HepG2 (cell line): ENCODE data around the gene JTB. TPM values are rescaled to one million over a fixed set of nuclear protein-coding genes. Genes with fewer than 3 reads are reported as not detected.

Experiments
- ATAC-seq: fragments of 200-7000 bp; cut with Tn5 transposase; 3 replicates; pipeline ENCODE4 v1.9.1; 2020; ENCODE audit warnings: mild to moderate bottlenecking, moderate library complexity
- BruUV-seq: library from RNA; stranded (reverse); fragments of 400-500 nt; replicated peaks from 2 replicates; lab custom pipeline; 2021; lab: Mats Ljungman, UMichigan
- CTCF ChIA-PET: fragments of 300-600 bp; formaldehyde crosslinking; extraction: SDS; loops from one replicate; lab custom pipeline; 2021; ENCODE audit warnings: low total read pairs, inconsistent platforms, low intra/inter-chr PET ratio; lab: Yijun Ruan, JAX
- POLR2A ChIA-PET: fragments of 350-600 bp; sonication (Branson Sonifier 250); formaldehyde crosslinking; loops from one replicate; lab custom pipeline; 2020; ENCODE audit warnings: antibody characterized with exemption, inconsistent platforms; lab: Yijun Ruan, JAX
- DNase-seq: peaks from one replicate; pipeline ENCODE4 v3.0.0-alpha.2; 2015; ENCODE audit warnings: low spot score
- FAIRE-seq: peaks from 3 replicates; lab custom pipeline; 2011; peaks lifted over from hg19 to GRCh38; lab: Jason Lieb, UNC
- H2AFZ ChIP-seq: one replicate; pipeline ENCODE4 v1.6.1; 2011; ENCODE audit warnings: low read length, inconsistent platforms
- H3K27ac ChIP-seq: fragments of 300-600 bp; 3 replicates; pipeline ENCODE4 v1.8.0; 2011; ENCODE audit warnings: mixed run types, mild to moderate bottlenecking, mixed read lengths, low read length, inconsistent platforms; ENCODE audit not compliant: insufficient read depth; ENCODE audit errors: extremely low read length
- H3K27me3 ChIP-seq, 2 experiments: fragments of 200-600 bp in 1 of 2; 2 replicates in 1 of 2; 3 replicates in 1 of 2; pipeline versions ENCODE4 v1.6.0 to v1.8.0; 2011; ENCODE audit warnings: low read length in 2 of 2, mild to moderate bottlenecking in 2 of 2, moderate library complexity in 2 of 2, inconsistent platforms in 1 of 2; ENCODE audit not compliant: insufficient read depth in 2 of 2, control insufficient read depth in 1 of 2
- H3K36me3 ChIP-seq, 2 experiments: fragments of 200-600 bp in 1 of 2; replicated peaks in 1 of 2; 2 replicates in 1 of 2; 3 replicates in 1 of 2; pipeline versions ENCODE4 v1.5.1 to v1.8.0; 2011; ENCODE audit warnings: low read length in 2 of 2, inconsistent platforms in 1 of 2; ENCODE audit not compliant: insufficient read depth in 2 of 2, control insufficient read depth in 1 of 2
- H3K4me1 ChIP-seq: 2 replicates; pipeline ENCODE4 v1.5.1; 2012; ENCODE audit warnings: low read length, inconsistent platforms; ENCODE audit not compliant: insufficient read depth
- H3K4me2 ChIP-seq: 2 replicates; pipeline ENCODE4 v1.6.0; 2011; ENCODE audit warnings: low read depth, low read length, inconsistent platforms
- H3K4me3 ChIP-seq, 3 experiments: fragments of 200-600 bp in 1 of 3; sonication (generic), shearing (Covaris generic) in 1 of 3; replicated peaks in 1 of 3; 2 replicates each; pipeline ENCODE4 v1.5.1; 2011 to 2016; ENCODE audit warnings: low read length in 3 of 3, inconsistent platforms in 2 of 3, low read depth in 2 of 3, mild to moderate bottlenecking in 2 of 3, control low read depth in 1 of 3, mixed read lengths in 1 of 3; ENCODE audit not compliant: insufficient read depth in 1 of 3
- H3K79me2 ChIP-seq: one replicate; pipeline ENCODE4 v1.6.1; 2011; ENCODE audit warnings: low read length, inconsistent platforms; ENCODE audit not compliant: insufficient read depth
- H3K9ac ChIP-seq: 2 replicates; pipeline ENCODE4 v1.6.0; 2011; ENCODE audit warnings: mild to moderate bottlenecking, low read depth, low read length, inconsistent platforms; ENCODE audit not compliant: insufficient read depth
- H3K9me3 ChIP-seq: 2 replicates; pipeline ENCODE4 v1.5.1; 2012; ENCODE audit warnings: mild to moderate bottlenecking, low read length
- H4K20me1 ChIP-seq: 2 replicates; pipeline ENCODE4 v1.6.0; 2011; ENCODE audit warnings: inconsistent platforms, mild to moderate bottlenecking, low read length, moderate library complexity; ENCODE audit not compliant: insufficient read depth
- AGO2 ChIP-seq: fragments of 200-400 bp; formaldehyde crosslinking; optimal IDR thresholded peaks from 2 replicates; pipeline ENCODE3; 2017; ENCODE audit warnings: mild to moderate bottlenecking, low read depth, low read length, moderate library complexity
- HOXA9 ChIP-seq: sonication (generic); formaldehyde crosslinking; IDR thresholded peaks from 2 replicates; pipeline ENCODE4 v1.8.1; 2022; ENCODE audit warnings: missing genetic modification reagents, mild to moderate bottlenecking, moderate library complexity, borderline replicate concordance
- PHF5A ChIP-seq: IDR thresholded peaks from one replicate; pipeline ENCODE4 v1.6.1; 2018; ENCODE audit warnings: low read depth, missing genetic modification reagents; ENCODE audit not compliant: unreplicated experiment
- RBFOX2 ChIP-seq: fragments of 200-400 bp; formaldehyde crosslinking; IDR thresholded peaks from 2 replicates; pipeline ENCODE4 v1.6.1; 2017; ENCODE audit warnings: low read depth, mild to moderate bottlenecking, low read length
- SP1 ChIP-seq, 2 experiments: fragments of 450-650 bp in 1 of 2; sonication (generic) in 1 of 2; formaldehyde crosslinking in 1 of 2; IDR thresholded peaks; 2 replicates each; pipeline versions ENCODE4 v1.4.0 to v1.6.1; 2016 to 2020; ENCODE audit warnings: missing genetic modification reagents in 1 of 2
- TERF1 ChIP-seq: sonication (generic); formaldehyde crosslinking; IDR thresholded peaks from 2 replicates; pipeline ENCODE4 v1.8.0; 2022; ENCODE audit warnings: mild to moderate bottlenecking, missing genetic modification reagents, moderate library complexity
- TFAP4 ChIP-seq: sonication (generic); IDR thresholded peaks from 2 replicates; pipeline ENCODE4 v1.6.1; 2016; ENCODE audit warnings: low read depth, borderline replicate concordance
- ZBTB33 ChIP-seq: sonication (generic); formaldehyde crosslinking; IDR thresholded peaks from 2 replicates; pipeline ENCODE4 v1.4.0; 2020; ENCODE audit warnings: missing genetic modification reagents
- ZNF362 ChIP-seq: sonication (generic); formaldehyde crosslinking; IDR thresholded peaks from 2 replicates; pipeline ENCODE4 v1.4.0; 2020; ENCODE audit warnings: missing genetic modification reagents, mild to moderate bottlenecking, borderline replicate concordance
- WGBS: methylation state at CpG from one replicate; pipeline ENCODE4 v1.1.6; 2017; ENCODE audit warnings: low lambda C conversion rate; 5-methylcytosine and 5-hydroxymethylcytosine counted together
- in situ Hi-C: cut with HindIII; loops from 2 replicates; pipeline ENCODE4 v1.10.0; 2017; ENCODE audit warnings: low pct_unique_long_range_greater_than_20kb; ENCODE audit not compliant: extremely low pct_ligation_motif_present
- intact Hi-C: fragments of 100-400 bp; cut with micrococcal nuclease; formaldehyde crosslinking; loops from one replicate; pipeline ENCODE4 v1.10.0; 2022; ENCODE audit not compliant: unreplicated experiment
- polyA plus RNA-seq, 8 experiments: library from polyadenylated mRNA; depleted of rRNA in 3 of 8; stranded (reverse) in 7 of 8; unstranded in 1 of 8; fragments of >200 nt; fragmentation: Illumina TruSeq in 4 of 8; extraction: Trizol in 4 of 8; gene quantifications; 2 replicates each; pipeline versions ENCODE4 v1.2.1 to v1.2.3, GENCODE V29; 2011 to 2016; ENCODE audit warnings: low read depth in 4 of 8, missing spikeins in 1 of 8, mixed read lengths in 1 of 8; ENCODE audit not compliant: insufficient read depth in 1 of 8
- total RNA-seq, 5 experiments: library from RNA; depleted of rRNA; stranded (reverse); fragments of >200 nt; fragmentation: Illumina TruSeq; extraction: Trizol; gene quantifications; 2 replicates each; pipeline ENCODE4 v1.2.3, GENCODE V29; 2016; ENCODE audit warnings: low read depth in 1 of 5

The JTB gene
- total and polyA plus RNA-seq, 2 of the 13 experiments (the other 11 are each of a cell fraction or from before 2014, with no cell fraction given) = 96.7 to 99.2 TPM

GRCh38 chr1:153960206-153960605 is 17.3 kb downstream of the JTB start:
- Histone ChIP-seq H3K27me3 (peaks cover 0 to 7% of the 10 kb centered on the region in 2 experiments; a peak in 1 of 5 replicates), H3K9me3 (no peaks in the 10 kb centered on the region), H3K4me3 (no peak overlapping the region), H2AFZ (no peak overlapping the region), H3K79me2 (peaks cover 53% of the 10 kb centered on the region), H3K36me3 (peaks cover 0 to 13% of the 10 kb centered on the region in 2 experiments; a peak in 1 of 5 replicates), H3K4me2 (no peak overlapping the region), H3K9ac (no peak overlapping the region), H3K4me1 (peaks cover 54% of the 10 kb centered on the region), H3K27ac (no peak overlapping the region), H4K20me1 (peaks cover 7% of the 10 kb centered on the region; the same call in 1 of the 2 replicates)
- intact Hi-C loops = no loop called here
- no TSS peak for BruUV-seq
- POLR2A ChIA-PET = interaction anchor here (1.1 to 10.0 kb wide), 3 partner anchors 17 to 30 kb away, joined by 3 to 209 read pairs (median 4); partner anchors contain the start of gene JTB
- CTCF ChIA-PET = no interaction called here
- ATAC-seq (no peak), DNase-seq (no peak), FAIRE-seq (no peak)
- 98% methylated on average over 8 of the region's 11 CpGs for WGBS
- no peak for TF ChIP-seq PHF5A (CRISPR knock-in tag)
- TF ChIP-seq AGO2 = peak; percentile 48
- in situ Hi-C loops = no loop called here

- ChIA-PET POLR2A (interaction anchor here (1.4 to 7.0 kb wide), 4 partner anchors 8 to 36 kb away, joined by 4 to 89 read pairs (median 12); partner anchors contain the start of genes CREB3L4, DENND4B and GATAD2B), CTCF (no interaction called here)
- Histone ChIP-seq H3K79me2 (peaks cover 60% of the 10 kb centered on the region), H3K4me2 (peak overlapping the region; percentile 80), H3K4me1 (peaks cover 58% of the 10 kb centered on the region), H3K4me3 (no peak overlapping the region), H3K9ac (no peak overlapping the region), H4K20me1 (peaks cover 7% of the 10 kb centered on the region; the same call in 1 of the 2 replicates), H3K27ac (no peak overlapping the region), H2AFZ (no peak overlapping the region), H3K9me3 (no peaks in the 10 kb centered on the region), H3K27me3 (peaks cover 0 to 7% of the 10 kb centered on the region in 2 experiments; a peak in 1 of 5 replicates), H3K36me3 (peaks cover 0 to 16% of the 10 kb centered on the region in 2 experiments; a peak in 2 of 5 replicates)
- no peak for TF ChIP-seq TERF1
- no peak for TF ChIP-seq SP1 (IDR thresholded peaks at IDR 0.05)
- TF ChIP-seq SP1 (CRISPR knock-in tag; IDR thresholded peaks at IDR 0.05) = no peak
- TF ChIP-seq RBFOX2 = 0 out of 2 replicates have a peak, but pooled peaks have one; percentile 34
- TF ChIP-seq TFAP4 = no peak
- TF ChIP-seq ZBTB33 (CRISPR knock-in tag) = peak; percentile 39; the same call in 1 of the 2 replicates
- no peak for TF ChIP-seq HOXA9
- no peak for TF ChIP-seq ZNF362 (CRISPR knock-in tag)
- no peak for ATAC-seq
- intact Hi-C loops = loop anchor here (5.0 kb wide), 1 partner anchor 37 kb away; the partner anchor contains the start of gene GATAD2B
- DNase-seq = no peak
- WGBS = 87% methylated on average over 2 of the region's 3 CpGs
- FAIRE-seq = no peak
- no TSS peak for BruUV-seq
- in situ Hi-C loops = no loop called here
These were observed 18.0 kb downstream of the JTB start for GRCh38 chr1:153959454-153959853.
